ENCODE results near the gene CABCOCO1.
"Not testable (repeated sequence)": the region's sequence is repeated elsewhere in the genome, so short reads cannot be mapped to it uniquely, and the experiment has no call there.

CABCOCO1 gene

DNA sequence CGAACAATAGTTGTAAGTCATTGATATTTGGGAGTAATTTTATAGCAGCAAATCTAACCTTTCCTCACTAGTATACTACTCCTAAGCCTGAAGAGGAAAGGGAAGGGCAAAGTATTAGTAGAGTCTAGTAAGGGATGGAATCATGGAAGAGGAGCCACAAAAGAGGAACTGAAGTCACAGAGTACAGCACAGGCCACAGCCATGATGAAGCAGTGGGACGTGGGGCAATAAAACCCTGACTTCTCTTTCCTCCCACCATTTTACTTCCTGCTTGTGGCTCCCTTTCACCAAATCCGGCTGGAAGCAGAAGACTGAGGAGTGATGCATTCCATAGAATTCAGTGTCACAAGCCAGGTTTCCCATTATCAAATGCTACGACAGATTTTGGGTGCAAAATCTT lies 58.7 kb downstream of the CABCOCO1 start:
- no peak for DNase-seq

DNA sequence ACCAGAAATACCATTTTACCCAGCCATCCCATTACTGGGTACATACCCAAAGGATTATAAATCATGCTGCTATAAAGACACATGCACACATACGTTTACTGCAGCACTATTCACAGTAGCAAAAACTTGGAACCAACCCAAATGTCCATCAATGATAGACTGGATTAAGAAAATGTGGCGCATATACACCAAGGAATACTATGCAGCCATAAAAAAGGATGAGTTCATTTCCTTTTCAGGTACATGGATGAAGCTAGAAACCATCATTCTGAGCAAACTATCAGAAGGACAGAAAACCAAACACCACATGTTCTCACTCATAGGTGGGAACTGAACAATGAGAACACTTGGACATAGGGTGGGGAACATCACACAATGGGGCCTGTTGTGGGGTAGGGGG lies 62.5 kb downstream of the CABCOCO1 start:
- DNase-seq = not testable (repeated sequence)

DNA sequence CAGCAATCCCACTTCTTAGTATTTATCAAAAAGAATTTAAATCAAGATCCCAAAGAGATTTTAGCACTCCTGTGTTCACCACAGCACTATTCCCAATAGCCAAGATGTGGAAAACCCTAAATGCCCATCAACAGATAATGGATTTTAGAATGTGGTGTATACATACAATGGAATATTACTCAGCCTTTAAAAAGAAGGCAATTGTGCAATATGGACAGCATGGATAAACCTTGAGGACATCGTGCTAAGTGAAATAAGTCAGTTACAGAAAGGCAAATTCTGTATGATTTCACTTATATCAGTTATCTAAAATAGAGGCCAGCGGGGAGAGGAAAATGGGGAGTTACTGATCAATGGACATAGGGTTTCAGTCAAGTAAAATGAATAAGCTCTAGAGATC lies 66.9 kb downstream of the CABCOCO1 start:
- DNase-seq = no peak

- no peak for DNase-seq
These were observed 67.9 kb downstream of the CABCOCO1 start for GRCh38 chr10:61730671-61731070.

DNA sequence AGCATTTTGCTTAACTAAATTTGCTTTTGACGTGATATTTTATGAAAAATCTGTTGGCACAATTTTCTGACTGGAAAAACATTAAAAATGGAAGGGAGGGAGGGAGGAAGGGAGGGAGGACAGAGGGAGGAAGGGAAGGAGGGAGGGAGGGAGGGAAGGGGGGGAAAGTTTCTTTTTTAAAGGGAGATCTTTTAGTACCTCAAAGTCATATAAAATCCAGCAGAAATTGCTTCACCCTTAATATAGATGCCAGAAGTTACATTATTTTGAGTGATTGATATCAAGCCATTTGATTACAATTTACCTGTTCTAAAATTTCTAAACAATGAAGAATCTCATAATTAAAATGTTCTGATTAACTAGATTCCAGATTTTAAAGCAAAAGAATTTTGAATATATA lies 68.9 kb downstream of the CABCOCO1 start:
- DNase-seq = no peak

- no peak for DNase-seq
These were observed 70.0 kb downstream of the CABCOCO1 start for GRCh38 chr10:61732629-61733278.

DNA sequence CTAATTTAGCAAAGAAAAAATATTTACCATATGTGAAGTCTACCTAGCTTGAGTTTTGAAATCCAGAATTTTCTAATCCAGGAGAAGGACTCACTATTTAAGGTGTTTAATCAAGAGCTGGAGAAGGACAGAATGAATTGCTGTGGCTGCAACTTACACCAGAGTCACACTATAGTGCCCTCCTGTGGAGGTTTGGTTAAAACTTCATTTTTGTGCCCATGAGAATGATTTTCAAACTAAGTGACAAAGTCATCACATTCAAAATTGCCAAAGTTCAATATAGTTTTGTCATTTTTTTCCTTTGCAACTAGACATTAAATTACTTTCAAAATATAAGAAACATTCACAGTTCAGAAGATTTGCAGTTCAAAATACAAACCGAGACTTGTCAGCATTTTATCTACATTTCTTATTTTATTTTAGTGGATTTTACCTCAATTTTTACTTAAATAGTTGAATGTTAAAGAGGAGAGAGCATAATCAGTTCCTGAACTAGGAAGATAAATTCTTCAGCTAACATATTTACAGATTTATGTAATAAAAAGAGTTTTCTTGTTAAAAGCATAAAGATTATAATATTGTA lies 70.7 kb downstream of the CABCOCO1 start:
- DNase-seq = no peak

DNA sequence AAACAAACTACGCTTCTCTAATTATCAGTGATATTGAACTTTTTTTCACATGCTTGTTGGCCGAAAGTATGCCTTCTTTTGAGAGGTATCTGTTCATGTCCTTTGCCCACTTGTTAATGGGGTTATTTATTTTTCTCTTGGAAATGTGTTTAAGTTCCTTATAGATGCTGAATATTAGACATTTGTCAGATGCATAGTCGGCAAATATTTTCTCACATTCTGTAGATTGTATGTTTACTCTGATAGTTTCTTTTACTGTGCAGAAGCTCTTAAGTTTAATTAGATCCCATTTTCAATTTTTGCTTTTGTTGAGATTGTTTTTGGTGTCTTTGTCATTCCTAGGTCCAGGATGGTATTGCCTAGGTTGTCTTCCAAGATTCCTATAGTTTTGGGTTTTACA lies 73.2 kb downstream of the CABCOCO1 start:
- DNase-seq = no peak

DNA sequence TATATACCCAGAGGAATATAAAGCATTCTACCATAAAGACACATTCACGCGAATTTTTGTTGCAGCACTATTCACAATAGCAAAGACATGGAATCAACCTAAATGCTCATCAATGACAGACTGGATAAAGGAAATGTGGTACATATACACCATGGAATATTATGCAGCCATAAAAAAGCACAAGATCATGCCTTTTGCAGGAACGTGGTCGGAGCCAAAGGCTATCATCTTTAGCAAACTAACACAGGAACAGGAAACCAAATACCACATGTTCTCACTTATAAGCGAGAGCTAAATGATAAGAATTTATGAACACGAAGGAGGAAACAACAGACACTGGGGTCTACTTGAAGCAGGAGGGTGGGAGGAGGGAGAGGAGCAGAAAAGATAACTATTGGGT lies 74.7 kb downstream of the CABCOCO1 start:
- not testable (repeated sequence) for DNase-seq

- DNase-seq = no peak
These were observed 80.1 kb downstream of the CABCOCO1 start for GRCh38 chr10:61742812-61743211.

GRCh38 chr10:61744469-61744868 lies 81.7 kb downstream of the CABCOCO1 start:
- DNase-seq = no peak

DNA sequence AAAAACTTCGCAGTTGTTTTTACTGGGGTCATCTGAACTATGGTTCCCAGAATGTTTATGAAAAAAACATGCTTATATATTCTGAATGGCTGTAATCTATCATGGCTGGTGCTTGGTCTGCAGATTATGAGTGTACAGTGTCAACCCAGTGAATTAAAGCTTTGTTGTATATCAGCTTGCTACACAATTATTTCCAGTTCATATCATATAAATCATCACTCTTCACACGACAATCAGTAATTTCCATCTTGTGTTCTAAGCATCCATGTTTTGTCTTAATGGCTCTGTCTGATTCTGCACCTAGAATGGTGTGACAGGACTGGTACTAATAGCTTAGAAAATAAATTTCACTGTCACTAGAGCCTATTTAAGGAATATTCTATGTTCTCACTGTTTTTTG lies 83.6 kb downstream of the CABCOCO1 start:
- no peak for DNase-seq

GRCh38 chr10:61747307-61747706 lies 84.6 kb downstream of the CABCOCO1 start:
- no peak for DNase-seq

DNA sequence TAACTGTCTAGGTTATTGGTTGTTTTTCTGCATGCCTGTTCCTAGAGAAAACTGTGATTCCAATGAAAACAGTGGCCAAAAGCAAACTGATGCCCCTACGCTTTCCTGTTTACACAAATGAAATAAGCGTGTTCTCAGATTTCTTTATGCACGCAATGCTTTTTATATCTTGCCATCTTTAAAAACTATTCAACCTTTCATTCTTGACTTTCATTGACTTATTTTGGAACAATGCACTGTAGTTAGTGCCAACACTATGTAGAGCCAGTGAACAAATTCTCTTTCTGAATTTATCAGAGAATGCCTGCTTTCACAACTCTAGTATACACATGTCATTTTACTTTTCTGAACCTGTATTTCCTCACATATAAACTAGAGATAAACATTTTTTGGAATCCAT lies 86.6 kb downstream of the CABCOCO1 start:
- no peak for DNase-seq

DNA sequence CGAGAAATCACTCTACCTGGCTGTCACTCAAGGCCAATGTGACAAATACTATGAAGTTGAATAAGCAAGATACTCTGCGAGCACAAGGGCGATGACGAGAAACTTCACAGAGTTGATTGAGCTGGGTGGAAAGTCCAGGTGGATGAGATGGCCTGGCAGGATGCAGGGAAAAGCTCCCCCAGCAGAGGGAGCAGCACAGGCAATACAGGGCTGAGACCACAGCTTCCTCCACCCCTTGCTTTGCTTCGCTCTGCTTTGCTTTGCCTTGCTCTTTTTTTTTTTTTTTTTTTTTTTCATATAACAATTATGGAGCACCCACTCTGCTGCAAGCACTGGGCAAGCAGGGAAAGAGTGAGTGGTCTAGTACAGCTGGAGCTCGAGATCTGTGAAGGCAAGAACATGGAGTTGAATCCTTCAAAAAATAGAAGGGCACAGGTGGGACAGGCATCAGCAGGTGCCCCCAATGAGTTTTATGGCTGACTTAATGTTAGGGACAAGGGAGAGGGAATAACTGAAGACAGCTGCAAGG lies 88.3 kb downstream of the CABCOCO1 start:
- no peak for DNase-seq

- DNase-seq = no peak
These were observed 88.9 kb downstream of the CABCOCO1 start for GRCh38 chr10:61751599-61751998.

GRCh38 chr10:61752111-61753011 lies 89.6 kb downstream of the CABCOCO1 start:
- DNase-seq = no peak

DNA sequence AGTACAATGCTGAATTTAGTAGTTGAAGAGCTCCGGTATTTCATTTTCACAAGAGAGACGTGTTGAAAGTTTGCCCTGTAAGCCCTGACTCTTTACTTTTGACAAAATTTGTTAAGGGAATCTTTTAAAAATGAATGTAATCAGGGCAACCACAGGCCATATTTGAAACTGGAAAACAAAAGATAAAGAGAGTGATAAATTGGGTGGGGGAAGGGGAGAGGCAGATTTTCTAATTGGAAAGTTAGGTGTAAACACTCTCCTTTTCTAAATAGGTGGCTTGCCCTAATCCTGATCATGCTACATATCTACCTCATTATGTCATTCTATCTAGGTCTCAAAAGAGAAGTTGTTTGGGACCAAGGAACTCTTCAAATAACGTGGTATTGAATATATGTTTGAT lies 90.7 kb downstream of the CABCOCO1 start:
- DNase-seq = no peak

- DNase-seq = no peak
These were observed 92.1 kb downstream of the CABCOCO1 start for GRCh38 chr10:61754587-61755550.

GRCh38 chr10:61757001-61757400 lies 94.3 kb downstream of the CABCOCO1 start:
- no peak for DNase-seq

DNA sequence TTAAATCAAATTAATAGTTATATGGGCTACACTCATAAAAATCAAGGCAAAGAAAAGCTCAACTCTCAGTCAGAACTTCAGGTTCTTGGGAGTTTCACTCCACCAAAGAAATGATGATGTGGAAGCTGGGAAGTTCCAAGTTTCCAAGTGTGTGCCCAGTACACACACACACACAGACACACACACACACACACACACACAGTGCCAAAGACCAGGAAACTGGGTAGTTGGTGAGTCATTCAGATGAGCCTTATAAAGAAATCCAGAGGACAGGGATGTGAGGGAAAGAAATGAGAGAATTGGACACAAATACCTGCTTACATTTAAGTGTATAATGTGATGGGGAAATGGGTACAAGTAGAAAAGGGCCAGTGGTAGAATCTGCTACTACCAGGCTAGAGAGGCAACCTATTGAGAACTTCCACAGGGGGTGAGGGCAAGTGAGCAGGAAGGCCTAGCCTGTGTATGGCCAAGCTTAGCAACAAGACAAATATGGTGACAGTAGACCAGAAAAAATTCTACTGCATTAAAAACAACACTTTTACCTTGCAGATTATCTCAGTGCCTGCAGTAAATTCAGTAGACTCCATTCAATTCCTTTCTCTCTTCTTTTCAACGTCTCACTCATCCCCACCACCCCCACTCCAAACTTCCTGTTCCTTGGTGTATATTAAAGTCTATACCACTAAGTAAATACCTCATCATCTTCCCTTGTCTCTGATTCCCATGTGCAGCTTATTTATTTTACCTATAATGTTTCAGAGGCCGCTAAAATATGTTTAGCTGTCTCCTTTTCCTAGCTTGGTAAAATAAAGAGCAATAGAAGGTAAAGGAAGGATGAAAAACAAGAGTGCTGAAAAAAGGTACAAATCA lies 95.0 kb downstream of the CABCOCO1 start:
- DNase-seq = no peak

DNA sequence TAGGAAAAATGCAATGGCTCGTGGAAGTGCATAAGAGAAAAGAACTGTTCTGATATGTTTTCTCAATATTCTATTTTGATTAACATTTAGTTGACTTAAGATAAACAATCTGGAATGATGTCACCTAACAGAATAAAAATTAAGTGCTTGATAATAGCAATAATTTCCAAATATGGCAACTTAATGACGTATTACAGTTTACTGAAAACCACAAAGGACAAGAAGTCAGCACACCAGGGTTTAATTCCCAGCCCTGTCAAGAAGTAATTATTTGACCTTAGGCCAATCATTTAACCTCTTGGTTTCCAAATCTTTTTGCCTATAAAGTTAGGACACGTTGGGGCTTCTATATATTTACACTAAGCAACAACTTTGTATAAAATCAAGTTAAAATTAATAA lies 95.7 kb downstream of the CABCOCO1 start:
- DNase-seq = no peak
